DMS 273 treated with DMSO at 0.1 percent for 48 hours (cell line): ENCODE data around the gene RIPOR3.
"Not testable (repeated sequence)": the region's sequence is repeated elsewhere in the genome, so short reads cannot be mapped to it uniquely, and the experiment has no call there.

Source experiments
- DNase-seq: peaks from one replicate; lab custom pipeline; 2025; lab: John Stamatoyannopoulos, UW

RIPOR3 gene

GRCh38 chr20:50724112-50724725 lies 32.9 kb upstream of the RIPOR3 start:
- no peak for DNase-seq

GRCh38 chr20:50723672-50724071 lies 32.3 kb upstream of the RIPOR3 start:
- no peak for DNase-seq

GRCh38 chr20:50722424-50723155 lies 31.2 kb upstream of the RIPOR3 start:
- no peak for DNase-seq

GRCh38 chr20:50721881-50722281 lies 30.5 kb upstream of the RIPOR3 start:
- no peak for DNase-seq

GRCh38 chr20:50720582-50720981 lies 29.2 kb upstream of the RIPOR3 start:
- no peak for DNase-seq

- no peak for DNase-seq
Observed at GRCh38 chr20:50720026-50720425, 28.7 kb upstream of the RIPOR3 start.

- DNase-seq, result no peak
Observed at GRCh38 chr20:50719328-50719727, 28.0 kb upstream of the RIPOR3 start.

GRCh38 chr20:50717974-50718761 lies 26.8 kb upstream of the RIPOR3 start:
- DNase-seq, result no peak

- no peak for DNase-seq
Observed at GRCh38 chr20:50717312-50717711, 26.0 kb upstream of the RIPOR3 start.

- DNase-seq, result no peak
Observed at GRCh38 chr20:50716518-50716917, 25.2 kb upstream of the RIPOR3 start.

GRCh38 chr20:50715694-50716093 lies 24.4 kb upstream of the RIPOR3 start:
- DNase-seq, result no peak

- DNase-seq, result not testable (repeated sequence)
Observed at GRCh38 chr20:50714426-50714825, 23.1 kb upstream of the RIPOR3 start.

GRCh38 chr20:50713657-50714101 lies 22.3 kb upstream of the RIPOR3 start:
- DNase-seq, result no peak

- no peak for DNase-seq
Observed at GRCh38 chr20:50712771-50713656, 21.7 kb upstream of the RIPOR3 start.

GRCh38 chr20:50711113-50711825 lies 19.9 kb upstream of the RIPOR3 start:
- no peak for DNase-seq

GRCh38 chr20:50710492-50711063 lies 19.2 kb upstream of the RIPOR3 start:
- no peak for DNase-seq

GRCh38 chr20:50709636-50709973 lies 18.3 kb upstream of the RIPOR3 start:
- DNase-seq, result no peak

- DNase-seq, result no peak
Observed at GRCh38 chr20:50708845-50709635, 17.7 kb upstream of the RIPOR3 start.

- DNase-seq, result no peak
Observed at GRCh38 chr20:50704971-50705370, 13.6 kb upstream of the RIPOR3 start.

- no peak for DNase-seq
Observed at GRCh38 chr20:50704514-50704913, 13.2 kb upstream of the RIPOR3 start.
